ENCODE results near the gene MRGPRD.
"Not testable (repeated sequence)": the region's sequence is repeated elsewhere in the genome, so short reads cannot be mapped to it uniquely, and the experiment has no call there.

MRGPRD gene

DNA sequence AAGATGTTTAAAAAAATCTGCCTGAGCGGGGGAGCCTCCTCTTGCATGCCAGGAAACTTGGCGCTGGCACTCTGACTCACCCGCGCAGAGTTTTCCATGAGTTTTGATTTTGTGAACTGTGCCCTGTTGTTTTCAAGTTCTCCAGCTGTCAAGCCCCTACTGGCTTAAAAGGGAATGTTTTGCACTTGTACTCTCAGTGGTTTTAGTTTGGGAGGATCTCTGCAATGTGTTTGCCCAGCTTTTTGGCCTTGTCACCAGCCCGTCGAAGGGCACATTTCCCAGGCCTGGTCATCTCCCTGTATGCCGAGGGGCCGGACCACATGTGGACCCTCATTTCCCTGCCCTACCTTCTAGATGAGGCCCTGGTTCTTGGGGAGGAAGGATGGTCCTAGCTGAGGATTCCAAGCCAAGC lies 20.1 kb upstream of the MRGPRD start:
- Histone ChIP-seq H3K4me3 (ENCODE audit: insufficient read depth, low read depth, low read length, poor library complexity, severe bottlenecking) (no peak overlapping the region), H3K4me1 (ENCODE audit: control insufficient read depth, insufficient read depth, low read length, poor library complexity, severe bottlenecking) (no peaks in the 10 kb centered on the region), H3K27ac (ENCODE audit: insufficient read depth, low read length, poor library complexity, severe bottlenecking) (no peak overlapping the region), H3K27me3 (replicated peaks; ENCODE audit: control insufficient read depth, insufficient read depth, low read length, poor library complexity, severe bottlenecking) (no peaks in the 10 kb centered on the region), H3K9me3 (ENCODE audit: control insufficient read depth, low read length) (no peaks in the 10 kb centered on the region), H3K36me3 (ENCODE audit: control insufficient read depth, insufficient read depth, low read length) (no peaks in the 10 kb centered on the region)
- no peak for DNase-seq

GRCh38 chr11:69000391-69000790 lies 19.6 kb upstream of the MRGPRD start:
- Histone ChIP-seq H3K4me1 (ENCODE audit: control insufficient read depth, insufficient read depth, low read length, poor library complexity, severe bottlenecking) (no peaks in the 10 kb centered on the region), H3K4me3 (ENCODE audit: insufficient read depth, low read depth, low read length, poor library complexity, severe bottlenecking) (no peak overlapping the region), H3K27ac (ENCODE audit: insufficient read depth, low read length, poor library complexity, severe bottlenecking) (no peak overlapping the region), H3K27me3 (replicated peaks; ENCODE audit: control insufficient read depth, insufficient read depth, low read length, poor library complexity, severe bottlenecking) (no peaks in the 10 kb centered on the region), H3K9me3 (ENCODE audit: control insufficient read depth, low read length) (no peaks in the 10 kb centered on the region), H3K36me3 (ENCODE audit: control insufficient read depth, insufficient read depth, low read length) (no peaks in the 10 kb centered on the region)
- DNase-seq = no peak

GRCh38 chr11:68999748-69000355 lies 19.1 kb upstream of the MRGPRD start:
- H3K4me1 ChIP-seq (ENCODE audit: control insufficient read depth, insufficient read depth, low read length, poor library complexity, severe bottlenecking); H3K4me3 ChIP-seq (ENCODE audit: insufficient read depth, low read depth, low read length, poor library complexity, severe bottlenecking); H3K9me3 ChIP-seq (ENCODE audit: control insufficient read depth, low read length); H3K36me3 ChIP-seq (ENCODE audit: control insufficient read depth, insufficient read depth, low read length); H3K27me3 ChIP-seq (replicated peaks; ENCODE audit: control insufficient read depth, insufficient read depth, low read length, poor library complexity, severe bottlenecking); DNase-seq; H3K27ac ChIP-seq (ENCODE audit: insufficient read depth, low read length, poor library complexity, severe bottlenecking): not testable (repeated sequence)

DNA sequence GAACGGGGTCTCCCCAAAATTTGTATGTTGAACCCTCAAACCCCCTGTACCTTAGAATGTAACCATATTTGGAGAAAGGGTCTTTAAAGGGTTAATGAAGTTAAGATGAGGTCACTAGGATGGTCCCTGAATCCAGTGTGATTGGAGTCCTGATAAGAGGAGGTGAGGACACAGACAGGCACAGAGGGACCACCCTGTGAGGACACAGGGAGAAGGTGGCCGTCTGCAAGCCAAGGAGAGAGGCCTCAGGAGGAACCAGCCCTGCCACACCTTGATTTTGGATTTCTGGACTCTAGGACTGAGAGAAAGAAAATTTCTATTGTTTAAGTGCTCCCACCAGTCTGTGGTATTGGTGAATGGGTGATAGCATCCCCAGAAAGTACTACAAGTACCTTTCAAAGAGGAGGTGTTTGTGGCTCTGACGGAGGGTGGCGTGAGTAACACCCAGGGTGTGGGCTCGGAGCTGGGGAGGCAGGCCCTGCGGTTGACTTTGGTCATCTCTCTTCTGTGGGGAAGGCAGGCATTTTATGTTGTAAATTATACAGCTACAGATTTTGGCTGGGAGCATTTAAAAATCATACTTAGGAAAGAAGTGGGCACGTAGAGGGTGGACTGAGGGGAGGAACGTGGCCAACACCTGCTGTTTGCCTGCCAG lies 18.4 kb upstream of the MRGPRD start:
- Histone ChIP-seq H3K4me1 (ENCODE audit: control insufficient read depth, insufficient read depth, low read length, poor library complexity, severe bottlenecking) (no peaks in the 10 kb centered on the region), H3K4me3 (ENCODE audit: insufficient read depth, low read depth, low read length, poor library complexity, severe bottlenecking) (no peak overlapping the region), H3K27me3 (replicated peaks; ENCODE audit: control insufficient read depth, insufficient read depth, low read length, poor library complexity, severe bottlenecking) (no peaks in the 10 kb centered on the region), H3K27ac (ENCODE audit: insufficient read depth, low read length, poor library complexity, severe bottlenecking) (no peak overlapping the region), H3K9me3 (ENCODE audit: control insufficient read depth, low read length) (no peaks in the 10 kb centered on the region), H3K36me3 (ENCODE audit: control insufficient read depth, insufficient read depth, low read length) (no peaks in the 10 kb centered on the region)
- DNase-seq = no peak

DNA sequence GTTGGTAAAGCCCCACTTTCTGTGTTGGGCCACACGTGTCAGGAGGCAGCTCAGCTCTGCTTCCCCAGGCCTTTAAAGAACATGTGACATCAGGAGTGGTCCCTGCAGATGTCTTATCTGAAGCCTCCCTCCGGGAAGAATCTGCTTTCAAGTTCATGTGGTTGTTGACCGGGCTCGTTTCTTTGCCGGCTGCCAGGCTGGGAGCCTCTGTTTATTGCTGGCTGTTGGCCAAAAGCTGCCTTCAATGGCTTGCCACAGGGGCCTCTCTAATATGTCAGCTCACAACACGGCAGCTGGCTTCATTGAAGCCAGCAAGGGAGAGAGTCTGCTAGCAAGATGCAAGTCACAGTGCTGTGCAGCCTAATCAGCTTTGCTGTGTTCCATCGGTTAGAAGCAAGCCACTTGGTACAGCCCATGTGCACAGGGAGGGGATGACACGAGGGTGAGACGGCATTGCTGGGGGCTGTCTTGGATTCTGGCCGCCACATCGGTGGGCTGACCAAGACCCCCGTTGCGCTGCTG lies 17.7 kb upstream of the MRGPRD start:
- Histone ChIP-seq H3K27me3 (replicated peaks; ENCODE audit: control insufficient read depth, insufficient read depth, low read length, poor library complexity, severe bottlenecking) (no peaks in the 10 kb centered on the region), H3K4me1 (ENCODE audit: control insufficient read depth, insufficient read depth, low read length, poor library complexity, severe bottlenecking) (no peaks in the 10 kb centered on the region), H3K4me3 (ENCODE audit: insufficient read depth, low read depth, low read length, poor library complexity, severe bottlenecking) (no peak overlapping the region), H3K27ac (ENCODE audit: insufficient read depth, low read length, poor library complexity, severe bottlenecking) (no peak overlapping the region), H3K9me3 (ENCODE audit: control insufficient read depth, low read length) (no peaks in the 10 kb centered on the region), H3K36me3 (ENCODE audit: control insufficient read depth, insufficient read depth, low read length) (no peaks in the 10 kb centered on the region)
- DNase-seq = no peak

DNA sequence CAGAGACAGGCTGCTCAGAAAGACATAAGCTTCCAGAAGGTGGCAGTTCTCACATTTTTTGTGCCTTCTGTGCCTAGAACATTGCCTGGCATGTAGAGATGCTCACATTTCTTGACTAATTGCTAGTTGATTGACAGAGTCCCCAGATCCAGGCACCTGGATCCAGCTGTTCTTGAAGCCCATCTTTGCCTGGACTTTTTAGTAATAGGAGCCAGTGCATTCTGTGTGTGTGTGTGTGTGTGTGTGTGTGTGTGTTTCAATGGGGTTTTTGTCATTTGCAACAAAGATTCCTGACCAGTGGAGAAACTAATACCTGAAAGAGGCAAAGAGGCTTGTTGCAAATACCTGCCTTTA lies 17.2 kb upstream of the MRGPRD start:
- no peaks in the 10 kb centered on the region for H3K9me3 ChIP-seq (ENCODE audit: control insufficient read depth, low read length)
- H3K4me3 ChIP-seq (ENCODE audit: insufficient read depth, low read depth, low read length, poor library complexity, severe bottlenecking) = no peak overlapping the region
- DNase-seq = no peak
- H3K36me3 ChIP-seq (ENCODE audit: control insufficient read depth, insufficient read depth, low read length) = no peaks in the 10 kb centered on the region
- H3K4me1 ChIP-seq (ENCODE audit: control insufficient read depth, insufficient read depth, low read length, poor library complexity, severe bottlenecking) = no peaks in the 10 kb centered on the region
- no peaks in the 10 kb centered on the region for H3K27me3 ChIP-seq (replicated peaks; ENCODE audit: control insufficient read depth, insufficient read depth, low read length, poor library complexity, severe bottlenecking)
- H3K27ac ChIP-seq (ENCODE audit: insufficient read depth, low read length, poor library complexity, severe bottlenecking) = no peak overlapping the region

- Histone ChIP-seq H3K9me3 (ENCODE audit: control insufficient read depth, low read length) (no peaks in the 10 kb centered on the region), H3K27me3 (replicated peaks; ENCODE audit: control insufficient read depth, insufficient read depth, low read length, poor library complexity, severe bottlenecking) (no peaks in the 10 kb centered on the region), H3K4me1 (ENCODE audit: control insufficient read depth, insufficient read depth, low read length, poor library complexity, severe bottlenecking) (no peaks in the 10 kb centered on the region), H3K36me3 (ENCODE audit: control insufficient read depth, insufficient read depth, low read length) (no peaks in the 10 kb centered on the region), H3K4me3 (ENCODE audit: insufficient read depth, low read depth, low read length, poor library complexity, severe bottlenecking) (no peak overlapping the region), H3K27ac (ENCODE audit: insufficient read depth, low read length, poor library complexity, severe bottlenecking) (no peak overlapping the region)
- DNase-seq = no peak
Measured at GRCh38 chr11:68997124-68997994, 16.6 kb upstream of the MRGPRD start.

GRCh38 chr11:68996376-68997123 lies 15.8 kb upstream of the MRGPRD start:
- Histone ChIP-seq H3K4me1 (ENCODE audit: control insufficient read depth, insufficient read depth, low read length, poor library complexity, severe bottlenecking) (no peaks in the 10 kb centered on the region), H3K4me3 (ENCODE audit: insufficient read depth, low read depth, low read length, poor library complexity, severe bottlenecking) (no peak overlapping the region), H3K9me3 (ENCODE audit: control insufficient read depth, low read length) (no peaks in the 10 kb centered on the region), H3K27me3 (replicated peaks; ENCODE audit: control insufficient read depth, insufficient read depth, low read length, poor library complexity, severe bottlenecking) (no peaks in the 10 kb centered on the region), H3K27ac (ENCODE audit: insufficient read depth, low read length, poor library complexity, severe bottlenecking) (no peak overlapping the region), H3K36me3 (ENCODE audit: control insufficient read depth, insufficient read depth, low read length) (no peaks in the 10 kb centered on the region)
- DNase-seq = no peak

GRCh38 chr11:68994894-68995285 lies 14.1 kb upstream of the MRGPRD start:
- Histone ChIP-seq H3K27me3 (replicated peaks; ENCODE audit: control insufficient read depth, insufficient read depth, low read length, poor library complexity, severe bottlenecking) (no peaks in the 10 kb centered on the region), H3K27ac (ENCODE audit: insufficient read depth, low read length, poor library complexity, severe bottlenecking) (no peak overlapping the region), H3K4me1 (ENCODE audit: control insufficient read depth, insufficient read depth, low read length, poor library complexity, severe bottlenecking) (no peaks in the 10 kb centered on the region), H3K9me3 (ENCODE audit: control insufficient read depth, low read length) (no peaks in the 10 kb centered on the region), H3K4me3 (ENCODE audit: insufficient read depth, low read depth, low read length, poor library complexity, severe bottlenecking) (no peak overlapping the region), H3K36me3 (ENCODE audit: control insufficient read depth, insufficient read depth, low read length) (no peaks in the 10 kb centered on the region)
- no peak for DNase-seq
